Immature natural killer cell (primary cell): ENCODE data around the gene DGCR6L. TPM values are rescaled to one million over a fixed set of nuclear protein-coding genes. Genes with fewer than 3 reads are reported as not detected.
"Not testable (repeated sequence)": the region's sequence is repeated elsewhere in the genome, so short reads cannot be mapped to it uniquely, and the experiment has no call there.

Source experiments
- DNase-seq, 3 donors: peaks; one replicate each; pipeline ENCODE4 v3.0.0; 2022; ENCODE audit warnings: mixed read lengths in 1 of 3
- H3K27ac Mint-ChIP-seq, 6 donors: one replicate each; pipeline ENCODE4 v1.8.0; 2020; ENCODE audit warnings: mixed read lengths in 6 of 6, mild to moderate bottlenecking in 5 of 6, inconsistent platforms in 4 of 6, moderate library complexity in 3 of 6
- H3K27me3 Mint-ChIP-seq, 3 donors: one replicate each; pipeline ENCODE4 v1.8.0; 2020 to 2021; ENCODE audit warnings: low read depth in 3 of 3, mild to moderate bottlenecking in 3 of 3, mixed read lengths in 3 of 3, moderate library complexity in 3 of 3, inconsistent platforms in 1 of 3
- H3K36me3 Mint-ChIP-seq, 3 donors: one replicate each; pipeline ENCODE4 v1.8.0; 2020; ENCODE audit warnings: mixed read lengths in 3 of 3, inconsistent platforms in 2 of 3, mild to moderate bottlenecking in 2 of 3
- H3K4me1 Mint-ChIP-seq, 2 donors: one replicate each; pipeline ENCODE4 v1.8.0; 2020; ENCODE audit warnings: inconsistent platforms in 2 of 2, mild to moderate bottlenecking in 2 of 2, mixed read lengths in 2 of 2, moderate library complexity in 1 of 2
- H3K4me3 Mint-ChIP-seq, 5 donors: one replicate each; pipeline ENCODE4 v1.8.0; 2020; ENCODE audit warnings: mild to moderate bottlenecking in 5 of 5, mixed read lengths in 5 of 5, inconsistent platforms in 3 of 5, moderate library complexity in 3 of 5
- H3K9me3 Mint-ChIP-seq, 6 donors: one replicate each; pipeline ENCODE4 v1.8.0; 2020; ENCODE audit warnings: mild to moderate bottlenecking in 6 of 6, mixed read lengths in 6 of 6, inconsistent platforms in 4 of 6, moderate library complexity in 3 of 6
- polyA plus RNA-seq, 3 donors: library from polyadenylated mRNA; unstranded; fragments of 300-500 nt; fragmentation: Illumina TruSeq; gene quantifications; one replicate each; pipeline ENCODE4 v1.2.3, GENCODE V29; 2021

Gene DGCR6L
- polyA plus RNA-seq: 100 to 1,000 TPM; 143 to 160 (median 147) TPM

DNA sequence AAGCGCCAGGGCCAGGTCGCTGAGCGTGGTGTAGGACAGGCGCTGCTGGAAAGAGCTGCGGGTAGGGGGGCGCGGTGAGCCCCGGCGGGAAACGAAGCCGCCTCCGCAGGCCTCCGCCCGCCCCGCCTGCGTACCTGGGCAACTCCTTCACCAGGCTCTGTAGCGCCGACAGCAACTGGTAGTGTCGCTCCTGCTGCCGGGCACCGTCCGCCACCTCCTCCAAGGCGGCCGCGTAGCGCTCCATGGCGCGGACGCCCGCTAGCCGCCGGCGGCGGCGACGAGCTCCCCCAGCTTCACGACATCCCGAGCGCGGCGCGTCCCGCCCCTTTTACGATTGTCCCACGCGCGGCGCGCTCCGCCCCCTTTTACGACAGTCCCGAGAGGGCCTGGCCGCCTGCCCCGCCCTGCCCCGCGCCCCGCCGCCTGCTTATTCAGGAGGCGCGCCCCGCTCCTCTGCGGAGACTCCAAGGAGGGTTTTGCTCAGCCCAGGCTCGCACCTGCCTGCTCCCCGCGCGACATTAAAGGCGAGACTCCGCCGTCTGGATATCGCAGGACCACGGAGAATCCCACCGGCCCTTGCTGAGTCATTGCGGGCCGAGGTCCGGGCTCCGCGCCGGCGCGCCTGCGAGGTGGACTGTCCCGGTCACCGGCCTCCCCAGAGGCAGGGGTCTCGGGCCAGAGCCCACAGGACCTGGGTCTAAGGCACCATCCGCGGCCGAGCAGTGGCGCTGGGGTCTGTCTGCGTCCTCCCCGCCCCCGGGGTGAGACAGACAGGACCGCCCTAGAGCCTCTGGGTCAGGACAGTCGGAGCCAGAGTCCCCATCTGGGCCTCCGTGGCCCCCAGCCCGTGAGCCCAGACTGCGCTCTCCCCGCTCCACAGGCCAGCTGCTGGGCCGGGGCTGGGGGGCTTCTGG lies at the start of gene DGCR6L:
DGCR6L (minus strand) TSS at position 316 of the 914 bp plus-strand sequence; CDS start at position 244, 72 bp downstream.
- peaks cover 0 to 1% (median 0%) of the 10 kb centered on the region in 6 donors for H3K9me3 Mint-ChIP-seq
- peak within 1 kb of the TSS; percentile 88 to 94 (median 91) for H3K4me3 Mint-ChIP-seq
- DNase-seq: peak; percentile 94 to 95 (median 95)
- H3K36me3 Mint-ChIP-seq: no peaks in the 10 kb centered on the region
- peaks cover 39 to 47% of the 10 kb centered on the region in 2 donors for H3K4me1 Mint-ChIP-seq
- H3K27ac Mint-ChIP-seq: peak within 1 kb of the TSS; percentile 49 to 90 (median 83)
- peaks cover 0 to 2% (median 0%) of the 10 kb centered on the region in 3 donors for H3K27me3 Mint-ChIP-seq

DNA sequence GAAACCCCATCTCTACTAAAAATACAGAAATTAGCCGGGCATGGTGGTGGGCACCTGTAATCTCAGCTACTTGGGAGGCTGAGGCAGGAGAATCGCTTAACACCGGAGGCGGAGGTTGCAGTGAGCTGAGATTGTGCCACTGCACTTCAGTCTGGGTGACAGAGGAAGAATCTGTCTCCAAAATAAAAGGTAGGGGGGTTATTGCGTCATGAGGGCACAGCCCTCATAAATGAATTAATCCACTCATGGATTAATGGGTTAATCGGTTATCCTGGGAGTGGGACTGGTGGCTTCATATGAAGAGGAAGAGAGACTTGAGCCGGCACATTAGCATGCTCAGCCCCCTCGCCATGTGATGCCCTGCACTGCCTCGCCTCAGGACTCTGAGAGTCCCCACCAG lies 49.0 kb upstream of the DGCR6L start:
- not testable (repeated sequence) for H3K27me3 Mint-ChIP-seq, H3K4me1 Mint-ChIP-seq, H3K9me3 Mint-ChIP-seq, DNase-seq, H3K36me3 Mint-ChIP-seq, H3K4me3 Mint-ChIP-seq, H3K27ac Mint-ChIP-seq

DNA sequence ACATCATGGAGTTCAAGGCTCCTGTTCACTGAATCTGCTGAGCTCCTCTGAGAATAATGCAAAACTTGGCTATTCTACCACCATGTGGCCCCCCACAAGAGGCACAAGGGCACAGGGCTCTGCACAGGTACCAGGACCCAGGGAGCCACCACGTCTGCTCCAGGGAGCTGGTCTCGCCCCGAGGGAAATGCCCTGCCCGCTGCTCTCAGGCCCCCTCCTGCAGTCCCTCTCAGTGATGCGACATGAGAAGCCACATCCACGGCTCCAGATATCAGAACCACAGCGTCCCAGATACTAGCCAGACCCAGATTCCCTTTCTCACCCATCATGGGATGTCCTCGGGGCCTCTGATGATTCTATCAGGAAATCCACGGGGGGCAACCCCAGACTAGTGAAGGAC lies 47.0 kb upstream of the DGCR6L start:
- DNase-seq, H3K4me3 Mint-ChIP-seq, H3K27me3 Mint-ChIP-seq, H3K27ac Mint-ChIP-seq, H3K9me3 Mint-ChIP-seq, H3K36me3 Mint-ChIP-seq, H3K4me1 Mint-ChIP-seq: not testable (repeated sequence)

DNA sequence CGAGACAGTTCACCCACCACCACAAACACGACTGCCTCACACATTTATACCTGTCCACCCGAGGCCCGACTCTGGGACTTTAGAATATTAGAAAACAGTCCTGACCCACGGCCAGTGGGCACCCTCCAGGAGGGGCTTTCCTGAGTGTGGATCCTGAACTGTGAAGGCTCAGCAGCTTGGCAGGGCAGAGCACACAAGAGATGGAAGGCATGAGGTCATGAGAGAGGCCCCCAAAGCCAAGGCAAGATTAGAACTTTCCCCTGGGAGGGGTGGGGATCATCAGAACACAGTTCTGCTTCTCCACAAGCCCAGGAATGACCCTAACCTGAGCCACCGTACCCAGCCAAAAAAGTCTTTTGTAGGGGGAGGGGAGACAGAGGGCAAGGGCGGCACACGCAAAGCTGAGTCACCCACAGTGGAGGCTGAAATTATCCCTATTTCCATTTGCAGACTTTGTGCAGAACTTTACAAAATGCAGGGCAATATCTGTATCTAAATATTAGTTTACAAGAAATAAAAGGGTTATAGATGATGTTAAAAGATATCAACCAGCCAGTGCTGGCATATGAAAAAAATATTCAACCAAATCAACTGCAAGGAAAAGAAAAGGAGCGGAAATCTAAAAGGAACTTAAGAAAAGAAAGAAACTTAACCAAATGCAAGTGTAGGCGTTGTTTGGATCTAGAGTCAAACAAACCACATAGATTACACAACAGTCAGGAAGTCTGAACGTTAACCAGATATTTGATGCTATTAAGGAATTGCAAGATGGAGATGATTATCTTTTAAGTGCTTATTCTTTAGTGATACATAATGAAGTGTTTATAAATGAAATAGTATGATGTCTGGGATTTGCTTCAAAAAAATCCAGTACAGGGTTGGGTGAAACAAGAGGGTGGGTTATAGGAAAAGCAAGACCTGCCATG lies 44.7 kb upstream of the DGCR6L start:
- not testable (repeated sequence) for DNase-seq, H3K36me3 Mint-ChIP-seq, H3K9me3 Mint-ChIP-seq, H3K27ac Mint-ChIP-seq, H3K4me3 Mint-ChIP-seq, H3K4me1 Mint-ChIP-seq, H3K27me3 Mint-ChIP-seq

DNA sequence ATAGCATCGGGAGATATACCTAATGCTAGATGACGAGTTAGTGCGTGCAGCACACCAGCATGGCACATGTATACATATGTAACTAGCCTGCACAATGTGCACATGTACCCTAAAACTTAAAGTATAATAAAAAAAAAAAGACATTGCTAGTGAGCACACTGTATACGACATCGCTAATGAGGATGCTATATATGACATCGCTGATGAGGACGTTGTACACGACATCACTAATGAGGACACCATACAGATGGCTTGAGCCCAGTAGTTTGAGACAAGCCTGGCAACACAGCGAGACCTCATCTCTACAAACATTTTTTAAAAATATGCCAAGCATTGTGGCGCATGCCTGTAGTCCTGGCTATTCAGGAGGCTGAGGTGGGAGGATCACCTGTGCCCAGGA lies 42.5 kb upstream of the DGCR6L start:
- H3K9me3 Mint-ChIP-seq, DNase-seq, H3K27ac Mint-ChIP-seq, H3K27me3 Mint-ChIP-seq, H3K4me3 Mint-ChIP-seq, H3K36me3 Mint-ChIP-seq, H3K4me1 Mint-ChIP-seq: not testable (repeated sequence)

DNA sequence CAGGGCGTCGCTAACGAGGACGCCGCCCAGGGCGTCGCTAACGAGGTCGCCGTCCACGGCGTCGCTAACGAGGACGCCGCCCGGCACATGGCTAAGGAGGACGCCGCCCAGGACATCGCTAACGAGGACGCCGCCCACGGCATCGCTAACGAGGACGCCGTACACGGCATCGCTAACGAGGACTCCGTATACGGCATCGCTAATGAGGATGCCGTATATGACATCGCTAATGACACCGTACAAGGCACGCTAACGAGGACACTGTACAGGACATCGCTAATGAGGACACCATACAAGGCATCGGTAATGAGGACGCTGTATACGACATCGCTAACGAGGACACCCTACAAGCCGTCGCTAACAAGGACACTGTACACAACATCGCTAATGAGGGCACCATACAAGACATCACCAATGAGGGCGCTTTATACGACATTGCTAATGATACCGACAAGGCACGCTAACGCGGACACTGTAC lies 41.9 kb upstream of the DGCR6L start:
- DNase-seq, H3K27me3 Mint-ChIP-seq, H3K27ac Mint-ChIP-seq: not testable (repeated sequence)

DNA sequence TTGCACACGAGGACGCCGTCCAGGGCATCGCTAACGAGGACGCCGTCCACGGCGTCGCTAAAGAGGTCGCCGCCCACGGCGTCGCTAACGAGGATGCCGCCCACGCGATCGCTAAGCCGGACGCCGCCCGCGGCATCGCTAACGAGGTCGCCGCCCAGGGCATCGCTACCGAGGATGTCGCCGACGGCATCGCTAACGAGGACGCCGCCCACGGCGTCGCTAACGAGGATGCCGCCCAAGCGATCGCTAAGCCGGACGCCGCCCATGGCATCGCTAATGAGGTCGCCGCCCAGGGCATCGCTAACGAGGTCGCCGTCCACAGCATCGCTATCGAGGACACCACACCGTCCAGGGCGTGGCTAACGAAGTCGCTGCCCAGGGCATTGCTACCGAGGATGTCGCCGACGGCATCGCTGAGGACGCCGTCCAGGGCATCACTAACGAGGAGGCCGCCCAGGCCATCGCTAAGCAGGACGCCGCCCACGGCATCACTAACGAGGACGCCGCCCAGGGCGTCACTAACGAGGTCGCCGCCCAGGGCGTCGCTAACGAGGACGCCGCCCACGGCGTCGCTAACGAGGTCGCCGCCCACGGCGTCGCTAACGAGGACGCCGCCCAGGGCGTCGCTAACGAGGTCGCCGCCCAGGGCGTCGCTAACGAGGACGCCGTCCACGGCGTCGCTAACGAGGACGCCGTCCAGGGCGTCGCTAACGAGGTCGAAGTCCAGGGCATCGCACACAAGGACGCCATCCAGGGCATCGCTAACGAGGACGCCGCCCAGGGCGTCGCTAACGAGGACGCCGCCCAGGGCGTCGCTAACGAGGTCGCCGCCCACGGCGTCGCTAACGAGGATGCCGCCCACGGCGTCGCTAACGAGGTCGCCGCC lies 41.2 kb upstream of the DGCR6L start:
- H3K4me1 Mint-ChIP-seq, H3K9me3 Mint-ChIP-seq, DNase-seq, H3K27me3 Mint-ChIP-seq, H3K27ac Mint-ChIP-seq, H3K36me3 Mint-ChIP-seq, H3K4me3 Mint-ChIP-seq: not testable (repeated sequence)

More for the DNA sequence above, 41.9 kb upstream of the DGCR6L start:
- not testable (repeated sequence) for H3K9me3 Mint-ChIP-seq, H3K4me1 Mint-ChIP-seq, H3K36me3 Mint-ChIP-seq, H3K4me3 Mint-ChIP-seq

DNA sequence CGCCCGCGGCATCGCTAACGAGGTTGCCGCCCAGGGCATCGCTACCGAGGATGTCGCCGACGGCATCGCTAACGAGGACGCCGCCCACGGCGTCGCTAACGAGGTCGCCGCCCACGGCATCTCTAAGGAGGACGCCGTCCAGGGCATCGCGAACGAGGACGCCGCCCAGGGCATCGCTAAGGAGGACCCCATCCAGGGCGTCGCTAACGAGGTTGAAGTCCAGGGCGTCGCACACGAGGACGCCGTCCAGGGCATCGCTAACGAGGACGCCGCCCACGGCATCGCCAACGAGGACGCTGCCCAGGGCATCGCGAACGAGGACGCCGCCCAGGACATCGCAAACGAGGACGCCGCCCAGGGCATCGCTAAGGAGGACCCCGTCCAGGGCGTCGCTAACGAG lies 40.4 kb upstream of the DGCR6L start:
- H3K9me3 Mint-ChIP-seq, H3K4me1 Mint-ChIP-seq, H3K27ac Mint-ChIP-seq, H3K36me3 Mint-ChIP-seq, H3K4me3 Mint-ChIP-seq, DNase-seq, H3K27me3 Mint-ChIP-seq: not testable (repeated sequence)

DNA sequence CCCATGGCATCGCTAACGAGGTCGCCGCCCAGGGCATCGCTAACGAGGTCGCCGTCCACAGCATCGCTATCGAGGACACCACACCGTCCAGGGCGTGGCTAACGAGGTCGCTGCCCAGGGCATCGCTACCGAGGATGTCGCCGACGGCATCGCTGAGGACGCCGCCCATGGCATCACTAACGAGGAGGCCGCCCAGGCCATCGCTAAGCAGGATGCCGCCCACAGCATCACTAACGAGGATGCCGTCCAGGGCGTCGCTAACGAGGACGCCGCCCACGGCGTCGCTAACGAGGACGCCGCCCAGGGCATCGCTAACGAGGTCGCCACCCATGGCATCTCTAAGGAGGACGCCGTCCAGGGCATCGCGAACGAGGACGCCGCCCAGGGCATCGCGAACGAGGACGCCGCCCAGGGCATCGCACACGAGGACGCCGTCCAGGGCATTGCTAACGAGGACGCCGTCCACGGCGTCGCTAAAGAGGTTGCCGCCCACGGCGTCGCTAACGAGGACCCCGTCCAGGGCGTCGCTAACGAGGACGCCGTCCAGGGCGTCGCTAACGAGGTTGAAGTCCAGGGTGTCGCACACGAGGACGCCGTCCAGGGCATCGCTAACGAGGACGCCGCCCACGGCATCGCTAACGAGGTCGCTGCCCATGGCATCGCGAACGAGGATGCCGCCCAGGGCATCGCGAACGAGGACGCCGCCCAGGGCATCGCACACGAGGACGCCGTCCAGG lies 38.8 kb upstream of the DGCR6L start:
- not testable (repeated sequence) for H3K9me3 Mint-ChIP-seq, H3K27ac Mint-ChIP-seq, H3K4me1 Mint-ChIP-seq, H3K27me3 Mint-ChIP-seq, H3K36me3 Mint-ChIP-seq, H3K4me3 Mint-ChIP-seq, DNase-seq

DNA sequence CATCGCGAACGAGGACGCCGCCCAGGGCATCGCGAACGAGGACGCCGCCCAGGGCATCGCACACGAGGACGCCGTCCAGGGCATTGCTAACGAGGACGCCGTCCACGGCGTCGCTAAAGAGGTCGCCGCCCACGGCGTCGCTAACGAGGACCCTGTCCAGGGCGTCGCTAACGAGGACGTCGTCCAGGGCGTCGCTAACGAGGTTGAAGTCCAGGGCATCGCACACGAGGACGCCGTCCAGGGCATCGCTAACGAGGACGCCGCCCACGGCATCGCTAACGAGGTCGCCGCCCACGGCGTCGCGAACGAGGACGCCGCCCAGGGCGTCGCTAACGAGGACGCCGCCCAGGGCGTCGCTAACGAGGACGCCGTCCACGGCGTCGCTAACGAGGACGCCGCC lies 38.1 kb upstream of the DGCR6L start:
- H3K36me3 Mint-ChIP-seq, H3K27me3 Mint-ChIP-seq, DNase-seq, H3K4me3 Mint-ChIP-seq, H3K9me3 Mint-ChIP-seq, H3K4me1 Mint-ChIP-seq, H3K27ac Mint-ChIP-seq: not testable (repeated sequence)

DNA sequence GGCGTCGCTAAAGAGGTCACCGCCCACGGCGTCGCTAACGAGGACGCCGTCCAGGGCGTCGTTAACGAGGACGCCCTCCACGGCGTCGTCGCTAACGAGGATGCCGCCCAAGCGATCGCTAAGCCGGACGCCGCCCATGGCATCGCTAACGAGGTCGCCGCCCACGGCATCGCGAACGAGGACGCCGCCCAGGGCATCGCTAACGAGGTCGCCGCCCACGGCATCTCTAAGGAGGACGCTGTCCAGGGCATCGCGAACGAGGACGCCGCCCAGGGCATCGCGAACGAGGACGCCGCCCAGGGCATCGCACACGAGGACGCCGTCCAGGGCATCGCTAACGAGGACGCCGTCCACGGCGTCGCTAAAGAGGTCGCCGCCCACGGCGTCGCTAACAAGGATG lies 37.0 kb upstream of the DGCR6L start:
- H3K27me3 Mint-ChIP-seq, H3K4me1 Mint-ChIP-seq, H3K36me3 Mint-ChIP-seq: not testable (repeated sequence)

DNA sequence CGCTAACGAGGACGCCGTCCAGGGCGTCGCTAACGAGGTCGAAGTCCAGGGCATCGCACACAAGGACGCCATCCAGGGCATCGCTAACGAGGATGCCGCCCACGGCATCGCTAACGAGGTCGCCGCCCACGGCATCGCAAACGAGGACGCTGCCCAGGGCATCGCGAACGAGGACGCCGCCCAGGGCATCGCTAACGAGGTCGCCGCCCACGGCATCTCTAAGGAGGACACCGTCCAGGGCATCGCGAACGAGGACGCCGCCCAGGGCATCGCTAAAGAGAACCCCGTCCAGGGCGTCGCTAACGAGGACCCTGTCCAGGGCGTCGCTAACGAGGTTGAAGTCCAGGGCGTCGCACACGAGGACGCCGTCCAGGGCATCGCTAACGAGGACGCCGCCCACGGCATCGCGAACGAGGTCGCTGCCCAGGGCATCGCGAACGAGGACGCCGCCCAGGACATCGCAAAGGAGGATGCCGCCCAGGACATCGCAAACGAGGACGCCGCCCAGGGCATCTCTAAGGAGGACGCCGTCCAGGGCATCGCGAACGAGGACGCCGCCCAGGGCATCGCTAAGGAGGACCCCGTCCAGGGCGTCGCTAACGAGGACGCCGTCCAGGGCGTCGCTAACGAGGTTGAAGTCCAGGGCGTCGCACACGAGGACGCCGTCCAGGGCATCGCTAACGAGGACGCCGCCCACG lies 36.2 kb upstream of the DGCR6L start:
- H3K4me3 Mint-ChIP-seq, H3K9me3 Mint-ChIP-seq, H3K4me1 Mint-ChIP-seq, H3K27me3 Mint-ChIP-seq, DNase-seq, H3K27ac Mint-ChIP-seq, H3K36me3 Mint-ChIP-seq: not testable (repeated sequence)

More for the DNA sequence above, 37.0 kb upstream of the DGCR6L start:
- DNase-seq, H3K27ac Mint-ChIP-seq, H3K9me3 Mint-ChIP-seq, H3K4me3 Mint-ChIP-seq: not testable (repeated sequence)
